Fibroblast of lung (primary cell): ENCODE results near the gene LRRK1.

ENCODE experiments used
- CTCF ChIP-seq, 2 donors: IDR thresholded peaks in 1 of 2; conservative IDR thresholded peaks in 1 of 2; 1 replicate in 1 of 2; 2 replicates in 1 of 2; pipeline ENCODE4 v1.5.1; 2011 to 2012; ENCODE audit warnings: low read length in 2 of 2, control low read depth in 1 of 2, inconsistent platforms in 1 of 2, low read depth in 1 of 2, mild to moderate bottlenecking in 1 of 2
- EZH2 ChIP-seq: IDR thresholded peaks from 2 replicates; pipeline ENCODE4 v1.5.1; 2012; ENCODE audit warnings: low read length, control low read depth, mild to moderate bottlenecking; ENCODE audit errors: missing control alignments

- TF ChIP-seq CTCF (conservative IDR thresholded peaks at IDR 0.05 in 1 of 2, IDR thresholded peaks at IDR 0.05 in 1 of 2; ENCODE audit: low read depth in 1 of 2, low read length in 2 of 2) (no peak), EZH2 (no peak)
Observed at GRCh38 chr15:100999369-100999768, 80.2 kb downstream of the LRRK1 start.
